Osteocyte (in vitro differentiated cells): ENCODE data around the gene TESPA1. TPM values are rescaled to one million over a fixed set of nuclear protein-coding genes. Genes with fewer than 3 reads are reported as not detected.

ENCODE experiments used
- DNase-seq: peaks from one replicate; pipeline ENCODE4 v3.0.0; 2021; ENCODE audit warnings: mixed read lengths; ENCODE audit not compliant: unreplicated experiment; ENCODE audit errors: extremely low spot score
- H3K27ac Mint-ChIP-seq: one replicate; pipeline ENCODE4 v1.8.0; 2021; ENCODE audit warnings: mild to moderate bottlenecking, mixed read lengths; ENCODE audit not compliant: unreplicated experiment
- H3K27me3 Mint-ChIP-seq: one replicate; pipeline ENCODE4 v1.8.0; 2021; ENCODE audit warnings: mixed read lengths; ENCODE audit not compliant: unreplicated experiment
- H3K36me3 Mint-ChIP-seq: one replicate; pipeline ENCODE4 v1.8.0; 2021; ENCODE audit warnings: mixed read lengths; ENCODE audit not compliant: unreplicated experiment
- H3K4me1 Mint-ChIP-seq: one replicate; pipeline ENCODE4 v1.8.0; 2021; ENCODE audit warnings: mixed read lengths; ENCODE audit not compliant: unreplicated experiment
- H3K4me3 Mint-ChIP-seq: one replicate; pipeline ENCODE4 v1.8.0; 2021; ENCODE audit warnings: mild to moderate bottlenecking, moderate library complexity, mixed read lengths; ENCODE audit not compliant: unreplicated experiment
- H3K9me3 Mint-ChIP-seq: one replicate; pipeline ENCODE4 v1.8.0; 2021; ENCODE audit warnings: mixed read lengths; ENCODE audit not compliant: unreplicated experiment
- total RNA-seq: library from RNA; stranded (reverse); gene quantifications from 2 replicates; pipeline ENCODE4 v1.2.1, GENCODE V29; 2021
- TF ChIP-seq, protein P1 (sequence below): fragments of 200-600 bp; sonication (generic); IDR thresholded peaks from 2 replicates; pipeline ENCODE4 v1.5.0; 2021; ENCODE audit warnings: antibody characterized with exemption, mild to moderate bottlenecking, moderate library complexity

Gene TESPA1
- total RNA-seq, 1 donor from 2014 or later: not detected

DNA sequence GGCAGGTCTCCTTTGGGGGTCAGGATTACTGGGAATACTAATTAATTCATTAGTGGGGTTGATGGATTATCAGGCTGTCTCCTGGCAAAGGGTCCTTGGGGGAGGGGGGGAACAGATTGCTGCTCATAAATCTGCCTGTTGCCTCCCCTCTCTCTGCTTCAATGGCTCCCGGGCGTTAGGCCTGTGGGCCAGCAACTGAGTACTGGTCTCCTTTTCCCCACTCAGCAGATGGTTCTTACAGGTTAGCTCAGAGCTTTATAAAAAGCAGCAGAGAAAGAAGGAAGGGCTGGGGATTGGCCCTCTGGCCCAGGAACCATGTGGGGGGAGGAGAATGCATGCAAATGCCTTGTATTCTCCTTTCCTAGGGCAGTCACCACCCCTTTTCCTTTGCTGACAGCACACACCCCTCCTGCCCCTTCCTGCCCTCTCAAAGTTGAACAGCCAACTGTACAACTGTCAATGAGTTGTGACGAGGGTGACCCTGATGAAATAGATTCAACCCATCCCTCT is 32.9 kb upstream of the TESPA1 start:
- TF ChIP-seq, protein P1, sequence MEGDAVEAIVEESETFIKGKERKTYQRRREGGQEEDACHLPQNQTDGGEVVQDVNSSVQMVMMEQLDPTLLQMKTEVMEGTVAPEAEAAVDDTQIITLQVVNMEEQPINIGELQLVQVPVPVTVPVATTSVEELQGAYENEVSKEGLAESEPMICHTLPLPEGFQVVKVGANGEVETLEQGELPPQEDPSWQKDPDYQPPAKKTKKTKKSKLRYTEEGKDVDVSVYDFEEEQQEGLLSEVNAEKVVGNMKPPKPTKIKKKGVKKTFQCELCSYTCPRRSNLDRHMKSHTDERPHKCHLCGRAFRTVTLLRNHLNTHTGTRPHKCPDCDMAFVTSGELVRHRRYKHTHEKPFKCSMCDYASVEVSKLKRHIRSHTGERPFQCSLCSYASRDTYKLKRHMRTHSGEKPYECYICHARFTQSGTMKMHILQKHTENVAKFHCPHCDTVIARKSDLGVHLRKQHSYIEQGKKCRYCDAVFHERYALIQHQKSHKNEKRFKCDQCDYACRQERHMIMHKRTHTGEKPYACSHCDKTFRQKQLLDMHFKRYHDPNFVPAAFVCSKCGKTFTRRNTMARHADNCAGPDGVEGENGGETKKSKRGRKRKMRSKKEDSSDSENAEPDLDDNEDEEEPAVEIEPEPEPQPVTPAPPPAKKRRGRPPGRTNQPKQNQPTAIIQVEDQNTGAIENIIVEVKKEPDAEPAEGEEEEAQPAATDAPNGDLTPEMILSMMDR: no peak
- Mint-ChIP-seq H3K36me3 (no peaks in the 10 kb centered on the region), H3K9me3 (no peaks in the 10 kb centered on the region), H3K27me3 (peaks cover 10% of the 10 kb centered on the region), H3K4me1 (no peaks in the 10 kb centered on the region), H3K4me3 (no peak overlapping the region), H3K27ac (no peak overlapping the region)
- DNase-seq: no peak

DNA sequence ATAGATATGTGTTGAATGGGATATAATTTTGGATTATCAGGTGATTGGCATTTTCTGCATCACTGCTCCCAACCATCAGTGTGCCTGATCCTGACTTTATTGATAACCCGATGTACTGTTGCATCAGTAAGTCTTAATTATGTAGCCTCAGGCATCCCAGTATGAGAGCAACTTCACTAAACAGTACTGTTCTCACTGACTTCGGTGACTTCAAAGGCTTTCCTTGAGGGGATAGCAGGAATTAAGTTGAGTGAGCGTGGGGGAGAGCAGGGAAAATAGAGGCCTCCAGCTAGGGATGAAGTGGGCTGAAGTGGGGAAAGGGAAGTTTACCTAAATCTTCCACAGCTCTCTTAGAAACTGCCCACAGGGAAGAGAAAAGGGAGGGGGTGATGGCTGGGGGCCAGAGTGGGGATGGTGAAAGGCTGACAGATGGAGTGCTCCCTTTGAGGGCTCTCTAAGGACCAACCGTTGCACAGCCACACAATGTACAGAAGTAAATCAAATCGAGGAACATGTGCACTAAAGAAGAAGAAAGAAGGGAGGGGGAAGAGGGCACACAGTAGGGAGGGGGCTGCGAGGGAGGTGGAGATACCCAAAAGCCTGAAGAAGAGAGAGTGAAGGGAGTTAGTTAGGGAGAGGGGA is 24.5 kb upstream of the TESPA1 start:
- no peak overlapping the region for H3K4me3 Mint-ChIP-seq
- H3K27me3 Mint-ChIP-seq: no peaks in the 10 kb centered on the region
- no peaks in the 10 kb centered on the region for H3K9me3 Mint-ChIP-seq
- no peaks in the 10 kb centered on the region for H3K36me3 Mint-ChIP-seq
- H3K27ac Mint-ChIP-seq: no peak overlapping the region
- TF ChIP-seq, protein P1: no peak
- H3K4me1 Mint-ChIP-seq: no peaks in the 10 kb centered on the region
- no peak for DNase-seq

DNA sequence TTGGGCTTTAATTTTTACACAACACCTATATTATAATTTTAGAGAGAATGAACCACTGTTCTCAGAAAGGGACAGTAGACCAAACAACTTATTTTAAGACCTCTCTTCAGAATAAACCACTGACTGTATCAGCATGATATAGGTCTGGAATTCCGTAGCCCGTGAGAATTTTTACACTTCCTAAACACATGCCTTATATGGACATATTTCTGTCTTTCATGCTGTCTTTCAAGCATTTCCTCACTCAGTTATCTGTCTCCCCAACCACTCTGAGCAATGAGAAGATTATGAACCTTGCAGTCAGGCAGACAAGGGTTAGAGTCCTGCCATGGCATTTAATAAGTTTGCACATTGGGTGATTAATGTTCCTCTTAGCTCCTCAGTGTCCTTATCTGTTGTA is 17.8 kb upstream of the TESPA1 start:
- Mint-ChIP-seq H3K27ac (no peak overlapping the region), H3K4me3 (no peak overlapping the region)
- DNase-seq: no peak

DNA sequence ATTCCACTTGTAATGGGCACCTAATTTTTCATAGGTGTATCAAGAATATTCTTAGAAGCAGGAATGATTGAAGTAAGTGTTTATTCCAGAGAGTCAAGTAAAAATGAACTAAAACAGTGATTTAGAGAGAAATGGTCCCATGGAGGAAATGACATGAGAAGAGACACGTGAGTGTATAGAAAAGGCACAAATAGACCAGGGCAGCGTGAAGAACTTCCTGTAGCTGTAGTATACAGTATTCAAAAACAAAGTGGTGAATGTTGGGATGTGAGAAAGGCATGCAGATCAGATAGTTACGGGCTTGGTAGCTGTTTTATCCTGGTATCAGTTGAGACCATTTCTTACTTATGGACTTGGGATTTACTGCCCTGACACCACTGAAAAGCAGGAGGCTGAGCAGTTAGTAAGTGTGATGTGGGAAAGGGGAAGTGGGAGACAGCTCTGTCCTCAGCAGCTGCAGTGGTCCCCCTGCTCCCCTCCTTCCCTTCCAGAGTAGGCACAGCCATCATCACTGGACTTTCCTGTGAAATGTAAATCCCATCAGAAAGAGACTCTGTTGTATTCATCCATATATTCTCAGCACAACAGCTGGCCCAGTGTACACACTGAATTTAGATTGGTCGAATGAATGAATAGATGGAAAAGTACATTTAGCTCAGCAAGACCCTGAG is 16.8 kb upstream of the TESPA1 start:
- Mint-ChIP-seq H3K4me1 (no peaks in the 10 kb centered on the region), H3K27ac (no peak overlapping the region), H3K36me3 (no peaks in the 10 kb centered on the region), H3K4me3 (no peak overlapping the region), H3K9me3 (no peaks in the 10 kb centered on the region), H3K27me3 (no peaks in the 10 kb centered on the region)
- DNase-seq: no peak
- TF ChIP-seq, protein P1: no peak

More for the DNA sequence above, 17.8 kb upstream of the TESPA1 start:
- Mint-ChIP-seq H3K4me1 (no peaks in the 10 kb centered on the region), H3K36me3 (no peaks in the 10 kb centered on the region), H3K9me3 (no peaks in the 10 kb centered on the region), H3K27me3 (no peaks in the 10 kb centered on the region)
- TF ChIP-seq, protein P1: no peak

DNA sequence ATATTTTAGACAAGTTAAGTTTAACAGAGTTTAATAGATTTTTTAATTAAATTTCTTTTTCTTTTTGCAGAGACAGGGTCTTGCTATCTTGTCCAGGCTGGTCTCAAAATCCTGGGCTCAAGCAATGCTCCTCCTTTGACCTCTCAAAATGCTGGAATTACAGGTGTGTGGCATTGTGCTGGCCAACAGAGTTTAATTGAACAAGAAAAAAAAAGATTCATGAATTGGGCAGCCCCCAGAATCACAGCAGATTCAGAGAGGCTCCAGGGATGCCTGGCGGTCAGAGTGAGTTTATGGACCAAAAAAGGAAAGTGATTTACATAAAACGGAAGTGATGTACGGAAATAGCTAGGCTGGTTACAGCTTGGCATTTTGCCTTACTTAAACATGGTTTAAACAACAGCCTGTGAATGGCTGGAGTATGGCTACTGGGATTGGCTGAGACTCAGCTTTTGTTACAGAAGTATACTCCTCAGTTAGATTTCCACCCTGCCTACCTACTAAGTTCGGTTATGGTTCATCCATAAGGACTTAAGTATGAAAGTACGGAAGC is 14.5 kb upstream of the TESPA1 start:
- Mint-ChIP-seq H3K27ac (no peak overlapping the region), H3K27me3 (no peaks in the 10 kb centered on the region), H3K4me3 (no peak overlapping the region), H3K4me1 (no peaks in the 10 kb centered on the region), H3K36me3 (no peaks in the 10 kb centered on the region), H3K9me3 (no peaks in the 10 kb centered on the region)
- TF ChIP-seq, protein P1: no peak
- DNase-seq: no peak
